ENCODE measurements around the gene PLEKHA6.
"Not testable (repeated sequence)": the region's sequence is repeated elsewhere in the genome, so short reads cannot be mapped to it uniquely, and the experiment has no call there.

Gene PLEKHA6

GRCh38 chr1:204240233-204240632, 119.5 kb downstream of the PLEKHA6 start:
- ChIA-PET POLR2A (ENCODE audit: low non-redundant PET) (no interaction called here), CTCF (interaction anchor here (1.0 kb wide), 1 partner anchor 123 kb away, joined by 4 read pairs; no protein-coding TSS in a partner anchor)
- no peak for DNase-seq (ENCODE audit: low spot score)
- TF ChIP-seq CTCF (conservative IDR thresholded peaks at IDR 0.05; ENCODE audit: low read depth), result no peak
- no peak overlapping the region for H3K27ac ChIP-seq

GRCh38 chr1:204239401-204239800, 120.3 kb downstream of the PLEKHA6 start:
- POLR2A ChIA-PET (ENCODE audit: low non-redundant PET); DNase-seq (ENCODE audit: low spot score); H3K27ac ChIP-seq; CTCF ChIA-PET: not testable (repeated sequence)

- DNase-seq (ENCODE audit: low spot score); CTCF ChIA-PET; POLR2A ChIA-PET (ENCODE audit: low non-redundant PET); H3K27ac ChIP-seq: not testable (repeated sequence)
Measured at GRCh38 chr1:204238520-204238919, 121.2 kb downstream of the PLEKHA6 start.

GRCh38 chr1:204237515-204237914, 122.2 kb downstream of the PLEKHA6 start:
- POLR2A ChIA-PET (ENCODE audit: low non-redundant PET); DNase-seq (ENCODE audit: low spot score); H3K27ac ChIP-seq: not testable (repeated sequence)
- CTCF ChIA-PET, result interaction anchor here (0.6 to 1.3 kb wide), 5 partner anchors 10 to 373 kb away, joined by 3 to 5 read pairs (median 4); no protein-coding TSS in a partner anchor

GRCh38 chr1:204232526-204232925, 127.2 kb downstream of the PLEKHA6 start:
- no peak overlapping the region for H3K27ac ChIP-seq
- ChIA-PET POLR2A (ENCODE audit: low non-redundant PET) (no interaction called here), CTCF (interaction anchor here (0.5 to 3.2 kb wide), 5 partner anchors 25 to 125 kb away, joined by 3 to 13 read pairs (median 4); no protein-coding TSS in a partner anchor)
- TF ChIP-seq CTCF (conservative IDR thresholded peaks at IDR 0.05; ENCODE audit: low read depth), result no peak
- no peak for DNase-seq (ENCODE audit: low spot score)

GRCh38 chr1:204230211-204230610, 129.5 kb downstream of the PLEKHA6 start:
- TF ChIP-seq CTCF (conservative IDR thresholded peaks at IDR 0.05; ENCODE audit: low read depth), result no peak
- no peak for DNase-seq (ENCODE audit: low spot score)
- CTCF ChIA-PET, result interaction anchor here (0.6 to 1.5 kb wide), 4 partner anchors 16 to 410 kb away, joined by 3 to 5 read pairs (median 4); partner anchors contain the start of gene GOLT1A
- POLR2A ChIA-PET (ENCODE audit: low non-redundant PET), result no interaction called here
- no peak overlapping the region for H3K27ac ChIP-seq

GRCh38 chr1:204228896-204229295, 130.8 kb downstream of the PLEKHA6 start:
- no peak for DNase-seq (ENCODE audit: low spot score)
- H3K27ac ChIP-seq, result no peak overlapping the region
- no peak for TF ChIP-seq CTCF (conservative IDR thresholded peaks at IDR 0.05; ENCODE audit: low read depth)
- ChIA-PET POLR2A (ENCODE audit: low non-redundant PET) (interaction anchor here (0.6 kb wide), 1 partner anchor 36 kb away, joined by 3 read pairs; no protein-coding TSS in a partner anchor), CTCF (interaction anchor here (0.7 to 1.5 kb wide), 4 partner anchors 15 to 226 kb away, joined by 3 to 5 read pairs (median 4); partner anchors contain the start of gene GOLT1A)

GRCh38 chr1:204227996-204228785, 131.5 kb downstream of the PLEKHA6 start:
- POLR2A ChIA-PET (ENCODE audit: low non-redundant PET), result interaction anchor here (0.6 kb wide), 1 partner anchor 37 kb away, joined by 3 read pairs; no protein-coding TSS in a partner anchor
- TF ChIP-seq CTCF (conservative IDR thresholded peaks at IDR 0.05; ENCODE audit: low read depth), result no peak
- DNase-seq (ENCODE audit: low spot score), result no peak
- CTCF ChIA-PET, result interaction anchor here (0.8 to 2.1 kb wide), 3 partner anchors 14 to 135 kb away, joined by 3 to 5 read pairs (median 4); partner anchors contain the start of gene GOLT1A
- no peak overlapping the region for H3K27ac ChIP-seq
